Endothelial cell of hepatic sinusoid (primary cell): ENCODE data around the gene BPI.
"Not testable (repeated sequence)": the region's sequence is repeated elsewhere in the genome, so short reads cannot be mapped to it uniquely, and the experiment has no call there.

Experiments
- in situ Hi-C: cut with HindIII; loops from 2 replicates; pipeline ENCODE4 v1.10.0; 2017; ENCODE audit warnings: low sequenced_read_pairs

Gene BPI

GRCh38 chr20:38302786-38303185, 1.2 kb upstream of the BPI start:
- in situ Hi-C loops: no loop called here

GRCh38 chr20:38304845-38305447, 990 bp downstream of the BPI start:
- in situ Hi-C loops: no loop called here

- in situ Hi-C loops: no loop called here
Observed at GRCh38 chr20:38305541-38305940, 1.6 kb downstream of the BPI start.

- in situ Hi-C loops: no loop called here
Observed at GRCh38 chr20:38306379-38306778, 2.4 kb downstream of the BPI start.

GRCh38 chr20:38307371-38308046, 3.6 kb downstream of the BPI start:
- in situ Hi-C loops: no loop called here

GRCh38 chr20:38308047-38308438, 4.1 kb downstream of the BPI start:
- in situ Hi-C loops: no loop called here

- in situ Hi-C loops: no loop called here
Observed at GRCh38 chr20:38308447-38308846, 4.5 kb downstream of the BPI start.

- in situ Hi-C loops: no loop called here
Observed at GRCh38 chr20:38311091-38311490, 7.1 kb downstream of the BPI start.

- in situ Hi-C loops: no loop called here
Observed at GRCh38 chr20:38311491-38311890, 7.5 kb downstream of the BPI start.

- in situ Hi-C loops: no loop called here
Observed at GRCh38 chr20:38313676-38314075, 9.7 kb downstream of the BPI start.

GRCh38 chr20:38314350-38314749, 10.4 kb downstream of the BPI start:
- in situ Hi-C loops: not testable (repeated sequence)

- in situ Hi-C loops: no loop called here
Observed at GRCh38 chr20:38315290-38315966, 11.5 kb downstream of the BPI start.

GRCh38 chr20:38316341-38316740, 12.4 kb downstream of the BPI start:
- in situ Hi-C loops: no loop called here

GRCh38 chr20:38317422-38317821, 13.5 kb downstream of the BPI start:
- in situ Hi-C loops: no loop called here

GRCh38 chr20:38320221-38320620, 16.3 kb downstream of the BPI start:
- in situ Hi-C loops: no loop called here

- in situ Hi-C loops: no loop called here
Observed at GRCh38 chr20:38321959-38322598, 18.1 kb downstream of the BPI start.

GRCh38 chr20:38324159-38324558, 20.2 kb downstream of the BPI start:
- in situ Hi-C loops: no loop called here

- in situ Hi-C loops: no loop called here
Observed at GRCh38 chr20:38325167-38325566, 21.2 kb downstream of the BPI start.

- in situ Hi-C loops: no loop called here
Observed at GRCh38 chr20:38325905-38326304, 21.9 kb downstream of the BPI start.

- in situ Hi-C loops: no loop called here
Observed at GRCh38 chr20:38326309-38326708, 22.4 kb downstream of the BPI start.

GRCh38 chr20:38330638-38331037, 26.7 kb downstream of the BPI start:
- in situ Hi-C loops: loop anchor here (5.0 kb wide), 2 partner anchors 42 to 103 kb away; no protein-coding TSS in a partner anchor

- in situ Hi-C loops: loop anchor here (5.0 kb wide), 2 partner anchors 41 to 104 kb away; no protein-coding TSS in a partner anchor
Observed at GRCh38 chr20:38331245-38331644, 27.3 kb downstream of the BPI start.
